Ovary (tissue), 9 donors: ENCODE data around the gene FAM50A. TPM values are rescaled to one million over a fixed set of nuclear protein-coding genes. Genes with fewer than 3 reads are reported as not detected.
"Not testable (repeated sequence)": the region's sequence is repeated elsewhere in the genome, so short reads cannot be mapped to it uniquely, and the experiment has no call there.

Experiments
- DNase-seq, 5 donors: peaks; one replicate each; pipeline ENCODE4 v3.0.0-alpha.2; 2019 to 2020
- H3K27ac ChIP-seq, 2 donors: fragments of 200-600 bp; one replicate each; pipeline versions ENCODE4 v1.5.1 to v1.8.0; 2019 to 2022
- H3K27me3 ChIP-seq: fragments of 200-600 bp; one replicate; pipeline ENCODE4 v1.8.0; 2022
- H3K36me3 ChIP-seq: fragments of 200-600 bp; sonication (generic); one replicate; pipeline ENCODE4 v1.5.1; 2019
- H3K4me1 ChIP-seq: one replicate; pipeline ENCODE4 v1.8.1; 2013; ENCODE audit warnings: mild to moderate bottlenecking, moderate library complexity; ENCODE audit not compliant: insufficient read depth
- H3K4me3 ChIP-seq: fragments of 200-600 bp; sonication (generic); one replicate; pipeline ENCODE4 v1.5.1; 2017
- H3K9me3 ChIP-seq, 2 donors: fragments of 200-600 bp in 1 of 2; sonication (generic) in 1 of 2; one replicate each; pipeline versions ENCODE4 v1.5.1 to v1.8.1; 2013 to 2019; ENCODE audit warnings: mild to moderate bottlenecking in 1 of 2, moderate library complexity in 1 of 2
- EP300 ChIP-seq: sonication (generic); formaldehyde crosslinking; IDR thresholded peaks from one replicate; pipeline ENCODE4 v1.6.1; 2017; ENCODE audit warnings: antibody characterized with exemption
- POLR2A ChIP-seq: fragments of 450-650 bp; IDR thresholded peaks from one replicate; pipeline ENCODE4 v1.6.1; 2017; ENCODE audit warnings: antibody characterized with exemption, mild to moderate bottlenecking, moderate library complexity
- WGBS, 3 donors: extraction: QIAGEN DNeasy Blood & Tissue Kit in 1 of 3; methylation state at CpG; one replicate each; pipeline versions ENCODE4 v1.1.5 to v1.1.7; 2013 to 2017; 5-methylcytosine and 5-hydroxymethylcytosine counted together
- intact Hi-C, 4 donors: fragments of 100-400 bp; cut with DNase I; formaldehyde crosslinking; loops; one replicate each; pipeline versions ENCODE4 v1.11.0 to v1.15.1; 2022 to 2023
- microRNA-seq, 3 donors: library from miRNA; unstranded; fragments of <30 nt; microRNA quantifications; one replicate each; pipeline versions ENCODE4 to v1.2.0, GENCODE V29; 2019 to 2020
- polyA plus RNA-seq, 2 donors: library from polyadenylated mRNA; stranded (reverse); fragments of 200-250 nt in 1 of 2; fragments of 350-450 nt in 1 of 2; fragmentation: Illumina TruSeq in 1 of 2; extraction: RNeasy Lipid Tissue Mini Kit (QIAGEN cat#74804) in 1 of 2; gene quantifications; one replicate each; pipeline ENCODE4 v1.2.3, GENCODE V29; 2013 to 2014
- small RNA-seq: library from RNA; depleted of rRNA; stranded (forward); fragments of <200 nt; gene quantifications from one replicate; pipeline ENCODE3, GENCODE V24; 2016
- total RNA-seq, 7 donors: library from RNA; depleted of rRNA in 2 of 7; stranded (reverse); fragments of >200 nt in 2 of 7; fragmentation: NEBNext Ultra II Directional in 3 of 7; extraction: Animal tissue kit (Norgen Biotek cat#: 25700) in 3 of 7; gene quantifications; one replicate each; pipeline versions ENCODE4 v1.1.0 to v1.2.4, GENCODE V29; 2016 to 2023
- TF ChIP-seq, protein P1 (sequence below), 3 donors: fragments of 450-650 bp in 2 of 3; fragments of 200-600 bp in 1 of 3; IDR thresholded peaks; one replicate each; pipeline versions ENCODE4 v1.5.1 to v1.8.0; 2016 to 2022; ENCODE audit warnings: antibody characterized with exemption in 3 of 3, mild to moderate bottlenecking in 1 of 3
- donor health status: DM: no; HTN: no; CAD: no; lungs with moderate emphysema.
- donor health status: DM: no; HTN: no; CAD: no.
- donor health status: Bipolar disorder and iron deficiency.
- donor health status: DM: yes; HTN: yes; CAD: no.
- donor health status: DM: no; HTN: no; CAD: no.
- donor health status: DM: yes; HTN: yes; CAD: no.

Gene FAM50A
- total and polyA plus RNA-seq, 9 donors, result 21.3 to 48.9 (median 37.6) TPM

DNA sequence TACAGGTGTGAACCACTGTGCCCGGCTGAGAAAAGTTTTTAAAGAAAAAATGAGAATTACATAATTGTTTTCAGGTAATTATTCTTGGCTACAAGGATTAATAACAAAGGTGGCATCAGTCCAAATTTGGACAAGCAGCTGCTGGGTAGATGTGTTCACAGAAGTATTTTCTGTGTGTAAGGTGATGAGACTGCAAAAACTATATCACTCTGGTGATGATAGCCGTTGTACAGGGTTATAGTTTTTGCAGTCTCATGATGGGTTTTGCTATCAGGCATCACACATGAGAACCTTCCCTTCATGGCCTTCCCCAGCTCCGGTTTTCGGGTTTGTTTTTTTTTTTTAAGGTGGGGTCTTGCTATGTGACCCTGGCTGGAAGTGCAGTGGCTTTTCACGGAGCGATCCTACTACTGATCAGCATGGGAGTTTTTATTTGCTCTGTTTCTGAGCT lies 51.6 kb downstream of the FAM50A start:
- Histone ChIP-seq H3K27ac (no peak overlapping the region), H3K36me3 (no peaks in the 10 kb centered on the region), H3K27me3 (no peaks in the 10 kb centered on the region), H3K4me3 (no peak overlapping the region), H3K4me1 (no peaks in the 10 kb centered on the region), H3K9me3 (no peaks in the 10 kb centered on the region)
- intact Hi-C loops, result no loop called here
- WGBS, 3 donors, result 69 to 73% (median 70%) methylated on average over 6 of the region's 6 CpGs
- no peak for DNase-seq
- TF ChIP-seq EP300 (no peak), POLR2A (no peak)
- TF ChIP-seq, protein P1, sequence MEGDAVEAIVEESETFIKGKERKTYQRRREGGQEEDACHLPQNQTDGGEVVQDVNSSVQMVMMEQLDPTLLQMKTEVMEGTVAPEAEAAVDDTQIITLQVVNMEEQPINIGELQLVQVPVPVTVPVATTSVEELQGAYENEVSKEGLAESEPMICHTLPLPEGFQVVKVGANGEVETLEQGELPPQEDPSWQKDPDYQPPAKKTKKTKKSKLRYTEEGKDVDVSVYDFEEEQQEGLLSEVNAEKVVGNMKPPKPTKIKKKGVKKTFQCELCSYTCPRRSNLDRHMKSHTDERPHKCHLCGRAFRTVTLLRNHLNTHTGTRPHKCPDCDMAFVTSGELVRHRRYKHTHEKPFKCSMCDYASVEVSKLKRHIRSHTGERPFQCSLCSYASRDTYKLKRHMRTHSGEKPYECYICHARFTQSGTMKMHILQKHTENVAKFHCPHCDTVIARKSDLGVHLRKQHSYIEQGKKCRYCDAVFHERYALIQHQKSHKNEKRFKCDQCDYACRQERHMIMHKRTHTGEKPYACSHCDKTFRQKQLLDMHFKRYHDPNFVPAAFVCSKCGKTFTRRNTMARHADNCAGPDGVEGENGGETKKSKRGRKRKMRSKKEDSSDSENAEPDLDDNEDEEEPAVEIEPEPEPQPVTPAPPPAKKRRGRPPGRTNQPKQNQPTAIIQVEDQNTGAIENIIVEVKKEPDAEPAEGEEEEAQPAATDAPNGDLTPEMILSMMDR (IDR thresholded peaks at IDR 0.05), result no peak

DNA sequence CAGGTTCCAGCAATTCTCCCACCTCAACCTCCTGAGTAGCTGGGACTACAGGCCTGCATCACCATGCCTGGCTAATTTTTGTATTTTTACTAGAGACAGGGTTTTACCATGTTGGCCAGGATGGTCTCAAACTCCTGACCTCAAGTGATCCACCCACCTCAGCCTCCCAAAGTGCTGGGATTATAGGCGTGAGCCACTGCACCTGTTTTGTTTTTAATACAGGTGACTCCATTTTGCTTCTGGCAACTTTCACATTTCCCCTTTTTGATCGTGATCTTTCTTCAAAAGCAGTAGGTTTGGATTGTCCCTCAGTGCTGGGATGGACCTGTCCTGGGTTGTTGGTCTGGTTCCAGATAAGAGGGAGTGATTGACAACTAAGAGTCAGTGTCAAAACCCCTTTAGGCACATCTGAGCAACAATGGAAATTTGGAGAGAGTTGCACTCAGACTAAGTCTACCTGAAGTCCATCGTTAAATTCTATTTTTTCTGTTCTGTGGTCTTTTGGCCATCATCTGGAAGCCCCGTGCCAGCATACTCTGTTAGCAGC lies 52.7 kb downstream of the FAM50A start:
- H3K4me3 ChIP-seq, H3K4me1 ChIP-seq, H3K27me3 ChIP-seq, intact Hi-C loops, DNase-seq, H3K9me3 ChIP-seq, H3K27ac ChIP-seq, H3K36me3 ChIP-seq: not testable (repeated sequence)
- 61 to 76% (median 76%) methylated on average over 4 of the region's 4 CpGs for WGBS, 3 donors

Small RNAs within 50 kb of the gene (microRNA-seq; reads per million reads assigned to microRNA genes)
- 0 to 0.38 (median 0) reads per million in 3 donors for gene MIR6858

Small RNAs within 50 kb of the gene (small RNA-seq; reads per million reads assigned to genes)
- gene MIR6858, result not detected
- gene RN7SL697P, result not detected
- gene SNORA70, result not detected

Other genes with a start within 250 kb of the FAM50A start
- not detected for gene OPN1MW2, start 224.4 kb upstream of the FAM50A start, total RNA-seq
- not detected for gene OPN1MW2, start 224.4 kb upstream of the FAM50A start, polyA plus RNA-seq
- not detected for gene OPN1MW3, start 186.6 kb upstream of the FAM50A start, total RNA-seq
- gene OPN1MW3, start 186.6 kb upstream of the FAM50A start, polyA plus RNA-seq, result not detected
- gene TEX28, start 149.0 kb upstream of the FAM50A start, total RNA-seq, result not detected
- not detected for gene TEX28, start 149.0 kb upstream of the FAM50A start, polyA plus RNA-seq
- under 1 TPM in 4 of 7 donors, not detected in 3; 0.12 to 0.36 (median 0.23) TPM for gene TKTL1, start 148.3 kb upstream of the FAM50A start, total RNA-seq
- under 1 TPM; 0.38 to 0.91 TPM for gene TKTL1, start 148.3 kb upstream of the FAM50A start, polyA plus RNA-seq
- 1,000 to 10,000 TPM in 4 of 7 donors, 100 to 1,000 TPM in 3; 327 to 2,249 (median 1,321) TPM for gene FLNA, start 69.5 kb upstream of the FAM50A start, total RNA-seq
- 100 to 1,000 TPM; 378 to 647 TPM for gene FLNA, start 69.5 kb upstream of the FAM50A start, polyA plus RNA-seq
- 100 to 1,000 TPM in 5 of 7 donors, 10 to 100 TPM in 2; 40.5 to 158 (median 107) TPM for gene EMD, start 64.8 kb upstream of the FAM50A start, total RNA-seq
- gene EMD, start 64.8 kb upstream of the FAM50A start, polyA plus RNA-seq, result 100 to 1,000 TPM in 1 of 2 donors, 10 to 100 TPM in 1; 55.1 to 146 TPM
- over 10,000 TPM in 1 of 7 donors, 1,000 to 10,000 TPM in 6; 6,380 to 12,508 (median 7,126) TPM for gene RPL10, start 45.8 kb upstream of the FAM50A start, total RNA-seq
- gene RPL10, start 45.8 kb upstream of the FAM50A start, polyA plus RNA-seq, result over 10,000 TPM in 1 of 2 donors, 1,000 to 10,000 TPM in 1; 4,233 to 12,949 TPM
- 10 to 100 TPM; 11.9 to 21.4 (median 18.1) TPM for gene DNASE1L1, start 34.9 kb upstream of the FAM50A start, total RNA-seq
- 10 to 100 TPM; 13.0 to 16.1 TPM for gene DNASE1L1, start 34.9 kb upstream of the FAM50A start, polyA plus RNA-seq
- gene TAFAZZIN, start 32.6 kb upstream of the FAM50A start, total RNA-seq, result 10 to 100 TPM; 31.3 to 62.1 (median 37.9) TPM
- gene TAFAZZIN, start 32.6 kb upstream of the FAM50A start, polyA plus RNA-seq, result 10 to 100 TPM in 1 of 2 donors, 1 to 10 TPM in 1; 7.9 to 33.1 TPM
- 10 to 100 TPM; 29.6 to 75.9 (median 58.1) TPM for gene ATP6AP1, start 15.5 kb upstream of the FAM50A start, total RNA-seq
- gene ATP6AP1, start 15.5 kb upstream of the FAM50A start, polyA plus RNA-seq, result 10 to 100 TPM; 75.2 to 77.8 TPM
- 100 to 1,000 TPM in 5 of 7 donors, 10 to 100 TPM in 2; 72.8 to 188 (median 139) TPM for gene GDI1, start 7.0 kb upstream of the FAM50A start, total RNA-seq
- 100 to 1,000 TPM; 113 to 116 TPM for gene GDI1, start 7.0 kb upstream of the FAM50A start, polyA plus RNA-seq
- 100 to 1,000 TPM in 1 of 7 donors, 10 to 100 TPM in 5, 1 to 10 TPM in 1; 9.5 to 118 (median 50.9) TPM for gene PLXNA3, start 14.1 kb downstream of the FAM50A start, total RNA-seq
- 10 to 100 TPM; 11.0 to 17.0 TPM for gene PLXNA3, start 14.1 kb downstream of the FAM50A start, polyA plus RNA-seq
- 10 to 100 TPM; 19.4 to 39.3 (median 23.2) TPM for gene LAGE3, start 35.1 kb downstream of the FAM50A start, total RNA-seq
- 10 to 100 TPM in 1 of 2 donors, 1 to 10 TPM in 1; 2.7 to 19.5 TPM for gene LAGE3, start 35.1 kb downstream of the FAM50A start, polyA plus RNA-seq
- gene UBL4A, start 42.5 kb downstream of the FAM50A start, total RNA-seq, result 10 to 100 TPM; 17.2 to 35.5 (median 29.3) TPM
- 10 to 100 TPM; 14.6 to 21.6 TPM for gene UBL4A, start 42.5 kb downstream of the FAM50A start, polyA plus RNA-seq
- 10 to 100 TPM; 19.6 to 49.8 (median 42.3) TPM for gene SLC10A3, start 46.5 kb downstream of the FAM50A start, total RNA-seq
- 10 to 100 TPM in 1 of 2 donors, 1 to 10 TPM in 1; 5.5 to 35.1 TPM for gene SLC10A3, start 46.5 kb downstream of the FAM50A start, polyA plus RNA-seq
- gene FAM3A, start 72.1 kb downstream of the FAM50A start, total RNA-seq, result 10 to 100 TPM; 34.6 to 76.8 (median 62.9) TPM
- 10 to 100 TPM in 1 of 2 donors, 1 to 10 TPM in 1; 3.6 to 81.6 TPM for gene FAM3A, start 72.1 kb downstream of the FAM50A start, polyA plus RNA-seq
- 100 to 1,000 TPM in 1 of 7 donors, 10 to 100 TPM in 6; 18.0 to 115 (median 57.5) TPM for gene G6PD, start 102.7 kb downstream of the FAM50A start, total RNA-seq
- 10 to 100 TPM; 19.0 to 26.3 TPM for gene G6PD, start 102.7 kb downstream of the FAM50A start, polyA plus RNA-seq
- gene IKBKG, start 103.5 kb downstream of the FAM50A start, total RNA-seq, result 10 to 100 TPM in 6 of 7 donors, 1 to 10 TPM in 1; 8.0 to 28.6 (median 22.9) TPM
- 10 to 100 TPM in 1 of 2 donors, 1 to 10 TPM in 1; 1.5 to 16.1 TPM for gene IKBKG, start 103.5 kb downstream of the FAM50A start, polyA plus RNA-seq
- under 1 TPM in 1 of 7 donors, not detected in 6; 0.35 TPM for gene CTAG1A, start 141.0 kb downstream of the FAM50A start, total RNA-seq
- under 1 TPM in 1 of 2 donors, not detected in 1; 0.12 TPM for gene CTAG1A, start 141.0 kb downstream of the FAM50A start, polyA plus RNA-seq
- not detected for gene CTAG1B, start 175.1 kb downstream of the FAM50A start, total RNA-seq
- under 1 TPM in 1 of 2 donors, not detected in 1; 0.15 TPM for gene CTAG1B, start 175.1 kb downstream of the FAM50A start, polyA plus RNA-seq
- 1 to 10 TPM in 1 of 7 donors, not detected in 6; 4.2 TPM for gene CTAG2, start 209.4 kb downstream of the FAM50A start, total RNA-seq
- gene CTAG2, start 209.4 kb downstream of the FAM50A start, polyA plus RNA-seq, result 1 to 10 TPM; 1.0 to 6.8 TPM